Kasumi-1 (cell line): ENCODE measurements around the gene PAK1IP1.
A peak's percentile ranks its signal among the peaks of the same experiment; 100 is the strongest.
"Not testable (repeated sequence)": the region's sequence is repeated elsewhere in the genome, so short reads cannot be mapped to it uniquely, and the experiment has no call there.

Experiments used
- DNase-seq, 2 experiments: peaks; one replicate each; lab custom pipeline; 2025; lab: John Stamatoyannopoulos, UW

The PAK1IP1 gene

GRCh38 chr6:10743515-10743914, 48.7 kb downstream of the PAK1IP1 start:
- DNase-seq, result no peak

- DNase-seq, result no peak
Observed at GRCh38 chr6:10745116-10745515, 50.3 kb downstream of the PAK1IP1 start.

- DNase-seq, result no peak
Observed at GRCh38 chr6:10746915-10747250, 52.1 kb downstream of the PAK1IP1 start.

GRCh38 chr6:10747251-10747972, 52.6 kb downstream of the PAK1IP1 start, which contains the start of gene TMEM14B:
Gene TMEM14B (plus strand): TSS chr6:10747805. CDS start chr6:10749246, 1,441 bp downstream.
- peak; percentile 97 for DNase-seq

GRCh38 chr6:10749734-10750133, 55.0 kb downstream of the PAK1IP1 start:
- DNase-seq, result no peak

GRCh38 chr6:10750568-10750967, 55.8 kb downstream of the PAK1IP1 start:
- not testable (repeated sequence) for DNase-seq

GRCh38 chr6:10751757-10752156, 57.0 kb downstream of the PAK1IP1 start:
- not testable (repeated sequence) for DNase-seq

- DNase-seq, result no peak
Observed at GRCh38 chr6:10756085-10756484, 61.3 kb downstream of the PAK1IP1 start.
